ENCODE data around the gene CECR2. TPM values are rescaled to one million over a fixed set of nuclear protein-coding genes. Genes with fewer than 3 reads are reported as not detected.

CECR2 gene
- total RNA-seq, 1 donor from 2014 or later, result not detected

DNA sequence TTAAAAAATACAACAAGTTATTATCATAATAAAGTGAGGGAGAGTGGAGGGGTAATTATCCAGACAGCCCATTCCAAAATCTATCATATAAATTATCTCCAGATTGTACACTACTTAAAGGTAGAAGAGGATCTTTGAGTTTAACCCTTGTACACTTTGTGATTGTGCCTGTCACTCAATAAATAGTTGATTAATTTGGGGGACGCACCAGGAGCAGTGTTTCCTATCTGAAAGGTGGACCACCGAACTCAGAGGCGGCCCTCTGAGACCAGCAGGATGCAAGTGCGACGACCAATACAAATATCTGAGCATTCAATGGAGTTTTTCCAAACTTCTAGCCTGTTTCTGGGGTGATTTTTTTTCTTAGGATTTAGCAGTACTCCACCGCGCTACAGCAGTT is 1.1 kb upstream of the CECR2 start:
- no peak for TF ChIP-seq CTCF (IDR thresholded peaks at IDR 0.05; ENCODE audit: insufficient read depth, low read length, severe bottlenecking)
- Histone ChIP-seq H3K4me3 (ENCODE audit: low read depth, low read length) (no peak overlapping the region), H3K36me3 (ENCODE audit: control insufficient read depth, insufficient read depth, low read length) (no peaks in the 10 kb centered on the region), H3K27me3 (ENCODE audit: control insufficient read depth, insufficient read depth, low read length) (peaks cover 13% of the 10 kb centered on the region)
- FAIRE-seq (no peak), DNase-seq (ENCODE audit: low read depth) (no peak)

DNA sequence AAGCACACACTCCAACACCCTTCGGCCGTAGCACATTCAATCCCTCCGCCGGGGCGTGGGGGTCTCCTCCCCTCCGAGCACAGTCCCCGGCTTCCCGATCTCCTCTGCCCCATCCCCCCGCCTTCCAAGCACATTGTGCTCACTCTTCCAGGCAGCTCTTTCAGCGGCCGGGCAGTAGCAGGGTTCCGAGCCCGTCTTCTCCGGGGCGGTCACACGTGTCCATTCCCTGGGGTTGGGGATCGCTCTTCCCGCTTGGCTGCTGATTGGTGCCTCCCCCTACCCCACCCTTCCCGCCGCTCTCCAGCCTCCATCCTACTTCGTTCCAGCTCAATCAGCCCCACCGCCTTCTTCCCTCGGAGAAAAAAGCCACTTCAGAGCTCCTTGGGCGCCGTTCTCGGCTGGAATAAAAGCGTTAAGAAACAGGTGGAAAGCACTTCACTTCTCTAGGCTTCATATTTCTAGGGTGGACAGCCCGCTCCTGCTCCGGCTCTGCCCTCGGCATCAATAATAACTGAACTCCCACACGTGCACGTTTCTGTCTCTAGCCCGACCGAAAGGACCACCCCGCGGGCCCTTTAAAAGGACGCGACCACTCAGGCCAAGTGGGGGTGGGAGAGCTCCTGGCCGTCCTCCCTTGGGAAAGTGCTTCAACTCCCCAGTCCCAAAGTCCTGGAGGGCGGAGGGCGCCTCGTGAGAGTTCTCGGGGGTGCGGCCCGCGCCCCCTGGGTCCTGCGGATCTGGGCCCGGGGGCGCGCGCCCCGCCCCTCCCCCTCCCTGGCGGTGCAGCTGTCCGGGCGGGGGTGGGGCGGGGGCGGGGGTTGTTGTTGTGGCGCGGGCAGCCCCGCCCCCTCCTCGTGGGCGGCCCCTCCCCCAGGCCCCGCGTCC is 464 bp upstream of the CECR2 start:
- FAIRE-seq, result no peak
- H3K36me3 ChIP-seq (ENCODE audit: control insufficient read depth, insufficient read depth, low read length), result no peaks in the 10 kb centered on the region
- no peak for TF ChIP-seq CTCF (IDR thresholded peaks at IDR 0.05; ENCODE audit: insufficient read depth, low read length, severe bottlenecking)
- DNase-seq (ENCODE audit: low read depth), result no peak
- H3K27me3 ChIP-seq (ENCODE audit: control insufficient read depth, insufficient read depth, low read length), result peaks cover 13% of the 10 kb centered on the region
- no peak overlapping the region for H3K4me3 ChIP-seq (ENCODE audit: low read depth, low read length)

DNA sequence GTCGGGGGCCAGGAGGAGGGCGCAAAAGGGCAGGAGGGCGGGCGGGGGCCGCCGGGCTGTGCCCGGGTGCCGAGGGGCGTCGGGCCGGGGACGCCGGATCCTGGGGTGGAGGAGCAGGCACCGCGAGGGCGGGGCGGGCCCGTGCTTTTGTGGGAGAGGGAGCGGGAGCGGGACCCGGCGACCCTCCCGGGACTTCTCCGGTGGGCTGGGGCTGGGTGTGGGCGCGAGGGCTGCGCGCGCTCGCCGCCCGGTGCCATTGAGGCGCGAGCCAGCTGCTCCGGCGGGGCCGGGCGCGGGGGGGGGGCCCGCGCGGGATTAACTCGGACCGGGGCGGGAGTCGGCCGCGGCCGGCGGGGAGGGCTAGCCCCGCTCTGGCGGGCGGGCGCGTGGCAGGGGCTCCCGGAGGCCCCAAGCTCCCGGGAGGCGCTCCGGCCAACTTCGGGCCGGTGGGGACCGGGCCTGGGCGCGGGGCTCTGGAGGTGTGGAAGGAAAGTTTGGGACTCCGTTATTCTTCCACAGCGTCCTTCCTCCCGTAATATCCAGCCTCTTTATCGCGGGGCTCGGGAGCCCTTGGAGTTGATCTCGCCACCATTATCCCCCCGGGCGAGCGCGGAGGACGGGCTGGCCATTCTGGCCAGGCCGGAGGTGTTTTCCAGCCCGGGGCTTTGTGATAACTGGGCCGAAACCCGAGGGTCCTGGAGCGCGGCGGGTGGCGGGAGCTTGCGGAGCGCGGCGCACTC is 936 bp downstream of the CECR2 start:
- DNase-seq (ENCODE audit: low read depth) (no peak), FAIRE-seq (no peak)
- Histone ChIP-seq H3K36me3 (ENCODE audit: control insufficient read depth, insufficient read depth, low read length) (no peaks in the 10 kb centered on the region), H3K4me3 (ENCODE audit: low read depth, low read length) (no peak overlapping the region), H3K27me3 (ENCODE audit: control insufficient read depth, insufficient read depth, low read length) (peaks cover 13% of the 10 kb centered on the region)
- TF ChIP-seq CTCF (IDR thresholded peaks at IDR 0.05; ENCODE audit: insufficient read depth, low read length, severe bottlenecking), result no peak

DNA sequence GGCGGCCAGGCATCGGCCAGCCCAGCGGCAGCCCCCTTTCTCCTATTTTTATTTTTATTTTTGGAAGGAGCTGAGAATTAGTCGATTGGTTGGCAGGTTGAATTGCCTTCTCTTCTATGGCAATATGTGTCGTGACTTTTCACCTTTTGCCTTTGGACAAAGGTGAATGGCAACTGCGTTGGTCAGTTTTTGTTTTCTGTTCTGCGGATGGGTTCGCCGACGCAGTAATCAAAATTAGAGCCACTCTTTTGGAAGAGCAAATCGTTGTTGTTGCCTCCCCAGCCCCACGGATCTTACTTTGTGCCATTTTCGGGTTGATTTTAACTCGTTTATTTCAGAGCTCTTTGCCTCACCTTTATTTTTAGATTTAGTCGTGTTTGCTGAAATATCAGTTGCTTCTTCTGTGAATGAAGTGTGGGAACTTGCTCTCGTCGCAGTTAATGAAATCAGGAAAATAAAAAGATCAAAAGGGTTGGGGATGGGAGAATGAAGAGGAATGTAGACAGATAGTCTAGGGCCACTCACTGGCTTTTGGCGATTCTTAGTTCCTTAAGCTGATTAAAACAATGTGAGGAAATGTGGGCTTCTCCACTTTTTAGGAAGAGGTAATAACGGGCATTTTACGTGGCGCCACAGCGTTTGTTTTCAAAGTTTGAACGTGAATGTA is 1.6 kb downstream of the CECR2 start:
- FAIRE-seq (no peak), DNase-seq (ENCODE audit: low read depth) (no peak)
- Histone ChIP-seq H3K27me3 (ENCODE audit: control insufficient read depth, insufficient read depth, low read length) (peaks cover 13% of the 10 kb centered on the region), H3K36me3 (ENCODE audit: control insufficient read depth, insufficient read depth, low read length) (no peaks in the 10 kb centered on the region), H3K4me3 (ENCODE audit: low read depth, low read length) (no peak overlapping the region)
- TF ChIP-seq CTCF (IDR thresholded peaks at IDR 0.05; ENCODE audit: insufficient read depth, low read length, severe bottlenecking), result no peak

DNA sequence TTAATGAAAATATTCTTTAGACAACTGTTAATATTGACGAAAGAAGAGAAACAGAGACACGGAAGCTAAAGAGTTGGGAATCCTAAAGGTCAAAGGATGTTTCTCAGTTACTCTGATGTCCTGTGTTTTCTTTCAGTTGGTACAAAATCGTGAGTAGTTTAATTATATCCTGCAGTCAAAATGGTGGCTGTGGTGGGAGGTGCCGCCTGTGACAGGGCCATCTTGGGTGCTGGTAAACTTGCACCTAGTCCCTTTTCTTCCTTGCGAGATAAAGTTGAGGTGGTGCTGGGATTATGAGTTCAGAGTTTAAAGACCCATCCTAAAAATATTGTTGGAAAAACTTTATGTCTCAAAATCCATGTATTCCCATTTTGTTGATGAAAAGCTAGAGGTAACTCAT is 2.2 kb downstream of the CECR2 start:
- no peak overlapping the region for H3K4me3 ChIP-seq (ENCODE audit: low read depth, low read length)
- no peak for DNase-seq (ENCODE audit: low read depth)

More for the DNA sequence above, 2.2 kb downstream of the CECR2 start:
- FAIRE-seq, result no peak
- TF ChIP-seq CTCF (IDR thresholded peaks at IDR 0.05; ENCODE audit: insufficient read depth, low read length, severe bottlenecking), result no peak
- Histone ChIP-seq H3K27me3 (ENCODE audit: control insufficient read depth, insufficient read depth, low read length) (peaks cover 13% of the 10 kb centered on the region), H3K36me3 (ENCODE audit: control insufficient read depth, insufficient read depth, low read length) (no peaks in the 10 kb centered on the region)
